NCI-H146 (cell line): ENCODE data around the gene KRT36.
A peak's percentile ranks its signal among the peaks of the same experiment; 100 is the strongest.

Source experiments
- DNase-seq: peaks from one replicate; lab custom pipeline; 2025; lab: John Stamatoyannopoulos, UW

Gene KRT36

DNA sequence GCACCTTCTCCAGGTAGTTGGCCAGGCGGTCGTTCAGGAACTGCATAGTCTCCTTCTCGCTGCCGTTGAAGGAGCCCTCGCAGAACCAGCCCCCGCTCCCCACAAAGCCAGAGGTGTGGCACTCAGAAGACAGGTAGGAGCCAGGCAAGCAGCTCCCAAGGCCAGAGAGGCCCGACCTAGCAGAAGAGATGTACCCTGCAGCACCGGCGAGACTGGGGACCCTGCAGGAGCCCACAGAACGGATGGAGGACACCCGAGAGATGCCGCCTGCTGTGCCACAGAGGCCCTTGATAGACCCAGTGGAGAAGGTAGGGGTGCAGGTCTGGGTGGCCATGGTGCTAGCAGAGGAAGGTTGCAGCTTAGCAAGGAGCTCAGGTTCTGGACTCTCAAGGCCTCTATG, at the start of gene KRT36:
Gene KRT36, minus strand, starts transcription at position 380 of the 400 bp plus-strand sequence. Its CDS starts 46 bp downstream, at position 334.
- no peak for DNase-seq

DNA sequence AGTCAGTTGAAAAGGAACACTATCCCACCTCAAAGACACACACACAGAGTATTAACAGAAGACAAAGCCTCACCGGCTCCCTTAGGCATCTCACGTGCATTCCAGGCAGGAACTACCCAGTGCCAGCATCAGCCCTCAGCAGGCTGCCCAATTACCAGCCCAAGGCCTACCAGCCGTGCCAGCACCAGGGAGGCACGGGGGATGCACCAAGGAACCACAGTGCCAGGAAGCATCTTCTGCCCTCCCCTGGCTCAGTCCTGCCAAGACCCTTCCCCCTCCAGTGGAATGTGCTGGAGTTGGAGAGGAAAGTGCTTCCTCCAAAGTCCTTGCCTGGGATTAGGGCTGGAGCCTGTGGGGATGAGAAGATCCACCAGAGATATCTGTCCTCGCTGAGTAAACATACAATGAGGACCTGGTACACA, 49.4 kb upstream of the KRT36 start:
- peak; percentile 21 for DNase-seq

DNA sequence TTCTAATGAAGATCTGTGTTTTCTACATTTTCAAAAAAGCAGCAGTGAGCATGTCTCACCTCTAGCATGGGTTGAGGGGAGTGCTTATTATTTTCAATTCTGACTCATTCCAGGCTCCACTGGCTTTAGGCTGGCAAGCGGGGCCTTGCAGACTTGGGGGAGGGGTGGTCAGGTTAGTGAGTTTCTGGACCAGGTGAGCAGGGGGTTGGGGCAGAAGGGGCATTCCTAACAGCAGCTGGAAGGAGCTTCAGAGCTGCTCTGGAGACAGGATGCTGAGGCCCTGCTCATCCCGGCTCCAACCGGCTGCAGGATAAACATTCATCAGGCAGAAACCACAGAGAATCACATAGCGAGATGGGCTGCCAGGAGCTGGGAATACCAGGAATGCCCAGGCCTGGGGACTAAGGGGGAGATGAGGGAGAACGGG, 48.9 kb upstream of the KRT36 start:
- peak; percentile 12 for DNase-seq

- DNase-seq = no peak
Observed at GRCh38 chr17:41537990-41538389, 48.3 kb upstream of the KRT36 start.

- DNase-seq = no peak
Observed at GRCh38 chr17:41537614-41537954, 47.9 kb upstream of the KRT36 start.

- no peak for DNase-seq
Observed at GRCh38 chr17:41536741-41537613, 47.3 kb upstream of the KRT36 start.

DNA sequence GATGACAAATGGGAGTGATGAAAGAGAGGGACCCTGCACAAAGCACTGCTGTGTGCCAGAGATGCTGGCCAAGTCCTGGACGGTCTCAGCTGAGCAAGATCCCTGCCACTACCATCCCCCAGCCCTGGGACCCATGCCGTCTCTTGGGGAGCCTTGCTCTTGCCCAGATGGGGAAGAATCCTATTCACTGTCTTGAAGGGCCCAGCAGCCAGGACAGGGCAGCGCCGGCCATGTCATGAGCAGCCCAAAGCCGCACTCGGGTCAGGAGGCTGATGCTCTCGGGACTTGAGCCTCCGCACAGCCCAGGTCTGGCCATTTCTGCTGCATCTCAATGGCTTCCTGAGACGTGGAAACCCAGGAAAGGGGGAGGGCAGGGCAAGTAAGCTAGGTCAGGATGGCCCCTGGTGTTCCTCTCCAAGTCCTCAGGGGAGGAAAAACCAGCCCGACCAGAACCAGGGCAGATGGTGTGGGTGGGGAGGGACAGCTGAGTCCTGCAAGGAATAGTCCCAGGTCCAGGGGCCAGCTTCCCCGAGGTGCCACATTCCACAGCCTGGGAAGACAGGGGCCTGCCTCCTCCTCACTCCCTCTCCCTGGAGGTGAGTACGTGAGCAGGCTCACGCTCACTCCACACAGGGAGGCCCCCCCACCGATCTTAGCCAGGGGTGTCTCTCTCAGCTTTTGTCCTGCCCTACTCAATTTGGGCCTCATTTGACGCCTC, 46.2 kb upstream of the KRT36 start:
- DNase-seq = no peak

DNA sequence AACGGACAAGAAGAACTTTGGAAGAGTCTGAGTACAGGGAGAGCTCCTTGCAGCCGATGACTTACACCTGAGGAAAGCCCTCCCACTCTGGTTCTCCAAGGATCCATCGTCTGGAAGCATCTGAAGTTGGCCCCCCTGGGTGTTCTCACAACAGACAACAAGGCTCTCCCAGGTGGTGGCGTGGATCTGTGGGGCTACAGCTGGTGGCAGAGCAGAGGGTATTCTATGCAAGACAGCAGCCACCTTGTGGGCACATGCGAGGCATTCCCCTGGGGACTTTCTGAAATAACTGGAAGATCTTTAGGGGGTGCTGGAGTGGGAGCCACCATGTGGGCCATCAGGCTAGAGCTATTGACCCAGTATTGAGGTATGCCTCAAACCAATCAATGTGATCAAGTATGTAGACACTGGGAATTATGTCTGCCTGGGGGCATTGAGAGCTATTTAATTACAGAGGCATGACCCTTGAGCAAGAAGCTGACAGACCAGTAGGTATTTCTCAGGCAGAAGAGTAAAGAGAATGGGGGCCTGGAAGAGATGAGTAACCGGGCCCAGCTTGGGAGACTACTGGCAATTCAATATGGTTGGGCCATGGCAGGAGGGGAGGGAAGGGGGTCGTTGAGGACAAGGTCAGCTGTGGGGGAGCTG, 45.3 kb upstream of the KRT36 start:
- DNase-seq = no peak

DNA sequence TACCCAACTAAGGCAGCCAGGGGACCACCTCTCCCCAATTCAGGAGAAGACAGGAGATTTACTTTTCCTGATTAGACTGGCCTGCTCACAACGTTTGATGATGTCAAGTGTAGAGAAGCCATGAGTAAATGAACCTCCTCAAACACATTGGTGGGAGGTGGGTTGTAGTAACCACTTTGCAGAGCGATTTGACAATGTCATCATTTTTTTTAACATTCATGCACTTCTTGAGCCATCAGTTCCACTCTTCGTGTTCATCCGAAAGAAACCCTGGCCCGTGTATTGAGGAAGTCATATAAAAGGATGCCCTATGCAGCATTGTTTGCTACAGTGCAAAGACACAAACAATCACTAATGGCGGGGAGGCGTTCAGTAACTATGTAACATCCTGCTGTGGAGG, 43.9 kb upstream of the KRT36 start:
- no peak for DNase-seq

DNA sequence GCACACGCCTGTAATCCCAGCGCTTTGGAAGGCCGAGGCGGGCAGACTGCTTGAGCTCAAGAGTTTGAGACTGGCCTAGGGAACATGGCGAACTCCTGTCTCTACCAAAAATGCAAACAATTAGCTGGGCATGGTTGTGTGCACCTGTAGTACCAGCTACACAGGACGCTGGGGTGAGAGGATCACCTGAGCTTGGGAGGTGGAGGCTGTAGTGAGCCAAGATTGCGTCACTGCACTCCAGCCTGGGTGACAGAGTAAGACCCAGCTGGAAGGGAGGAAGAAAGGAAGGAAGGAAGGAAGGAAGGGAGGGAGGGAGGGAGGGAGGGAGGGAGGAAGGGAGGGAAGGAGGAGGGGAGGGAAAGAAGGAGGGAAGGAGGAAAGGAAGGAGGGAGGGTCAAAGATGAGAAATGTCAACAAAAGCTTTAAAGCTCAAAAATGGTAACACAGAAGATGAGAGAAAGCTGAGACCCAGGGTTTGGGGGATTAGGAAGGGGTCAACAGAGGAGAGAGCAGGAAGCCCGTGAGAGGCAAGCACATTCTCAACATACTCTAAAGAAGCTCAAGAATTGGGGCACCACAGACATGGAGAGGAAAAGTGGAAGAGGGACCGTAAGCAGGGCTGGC, 43.3 kb upstream of the KRT36 start:
- DNase-seq = no peak

DNA sequence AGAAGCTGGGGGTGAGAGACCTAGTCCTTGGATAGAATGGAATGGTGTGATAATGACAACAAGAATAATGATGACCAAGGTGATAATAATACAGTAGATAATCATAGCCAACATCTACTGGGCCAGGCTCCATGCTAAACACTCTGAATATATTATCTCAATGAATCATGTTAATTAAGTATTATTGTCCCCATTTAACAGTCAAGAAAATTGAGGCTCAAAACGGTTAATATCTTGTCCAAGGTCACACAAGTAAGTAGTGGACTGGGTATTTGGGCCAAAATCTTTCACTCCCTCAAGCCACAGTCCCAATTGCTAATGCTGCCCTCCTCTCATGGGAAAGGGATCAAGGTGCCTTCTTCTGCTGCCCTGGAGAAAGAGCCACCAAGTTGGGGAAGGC, 42.3 kb upstream of the KRT36 start:
- DNase-seq = no peak

DNA sequence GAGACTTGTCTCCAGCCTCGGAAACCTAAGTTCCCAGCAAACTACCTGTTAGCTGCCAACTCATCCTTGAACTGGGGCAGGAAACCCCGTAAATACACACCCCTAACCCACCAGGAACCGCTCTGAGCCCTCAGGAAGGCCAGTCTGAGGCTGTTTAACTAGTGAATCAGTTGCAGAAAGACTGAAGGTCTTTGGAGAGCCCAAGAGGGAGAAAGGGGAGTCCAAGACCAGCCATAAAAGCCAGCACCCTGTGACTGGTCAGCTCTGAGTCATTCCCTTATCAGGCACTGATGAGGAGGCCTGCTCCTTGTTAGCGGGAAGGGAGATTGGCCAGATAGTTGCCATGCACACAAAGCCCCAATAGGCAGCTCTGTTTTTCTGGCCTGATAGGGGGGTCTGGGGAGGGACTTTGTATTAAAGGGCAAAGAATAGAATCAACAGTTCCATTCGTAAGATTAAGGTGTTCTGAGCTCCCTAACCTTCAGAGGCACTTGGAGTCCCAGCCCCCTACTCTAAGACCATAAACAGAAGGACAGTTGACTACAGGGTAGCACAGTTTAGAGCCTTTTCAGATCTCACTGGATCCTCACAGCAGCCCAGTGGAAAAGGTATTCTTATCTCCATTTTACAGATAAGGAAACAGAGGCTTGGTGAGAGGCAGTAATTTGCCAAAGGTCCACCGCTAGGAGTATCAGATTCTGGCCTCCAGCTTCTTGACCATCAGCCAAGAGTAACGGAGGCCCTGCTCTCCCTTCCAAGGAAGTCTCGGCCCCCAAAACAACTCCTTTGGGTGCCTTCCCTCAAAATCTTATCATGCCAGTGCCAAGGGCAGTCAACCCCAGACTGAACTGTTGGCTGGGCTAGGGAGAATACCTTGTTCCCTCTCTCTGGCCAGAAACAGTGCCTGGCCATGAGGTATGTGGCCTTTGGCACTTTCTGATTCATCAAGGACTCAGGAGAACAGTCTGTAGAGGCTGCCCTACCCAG, 40.6 kb upstream of the KRT36 start:
- peak; percentile 38 for DNase-seq

DNA sequence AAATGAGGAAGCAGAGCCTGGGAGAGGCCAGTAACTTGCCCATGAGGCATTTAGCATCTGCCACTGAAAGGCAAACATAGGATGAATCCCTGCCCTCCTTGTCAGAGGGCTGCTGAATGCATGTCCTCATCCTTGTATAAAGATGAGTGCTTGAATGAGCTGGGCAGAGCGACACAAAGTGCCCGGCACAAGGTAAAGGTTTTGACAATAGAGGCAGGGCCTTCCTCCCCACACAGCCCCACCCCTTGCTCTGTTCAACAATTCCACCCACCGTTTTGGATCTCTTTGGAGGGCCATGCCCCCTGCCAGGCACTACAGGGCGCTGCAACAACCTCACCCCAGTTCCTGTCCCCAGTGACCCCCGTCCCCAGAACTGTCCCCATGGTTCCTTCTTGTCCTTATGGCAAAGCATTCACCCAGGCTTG, 39.8 kb upstream of the KRT36 start:
- DNase-seq = peak; percentile 43

DNA sequence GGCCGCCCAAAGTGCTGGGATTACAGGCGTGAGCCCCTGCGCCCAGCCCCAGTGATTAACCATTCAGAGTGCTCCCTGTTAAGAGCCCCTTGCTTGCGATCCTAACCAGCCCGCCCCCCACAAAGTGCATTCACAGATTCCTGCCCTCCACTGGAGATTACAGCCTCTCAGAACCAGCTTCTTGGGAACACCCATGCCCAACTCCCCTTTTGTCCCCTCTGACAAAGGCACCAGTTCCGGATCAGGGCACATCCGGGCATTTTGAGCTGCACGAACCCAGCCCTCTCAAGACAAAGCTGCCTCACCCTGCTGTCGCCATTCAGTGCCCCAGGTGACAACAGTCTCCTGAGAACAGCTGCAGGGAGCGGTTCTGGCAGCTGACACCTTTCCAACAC, 39.2 kb upstream of the KRT36 start:
- peak; percentile 74 for DNase-seq

- DNase-seq = peak; percentile 65
Observed at GRCh38 chr17:41527063-41528023, 37.6 kb upstream of the KRT36 start.

DNA sequence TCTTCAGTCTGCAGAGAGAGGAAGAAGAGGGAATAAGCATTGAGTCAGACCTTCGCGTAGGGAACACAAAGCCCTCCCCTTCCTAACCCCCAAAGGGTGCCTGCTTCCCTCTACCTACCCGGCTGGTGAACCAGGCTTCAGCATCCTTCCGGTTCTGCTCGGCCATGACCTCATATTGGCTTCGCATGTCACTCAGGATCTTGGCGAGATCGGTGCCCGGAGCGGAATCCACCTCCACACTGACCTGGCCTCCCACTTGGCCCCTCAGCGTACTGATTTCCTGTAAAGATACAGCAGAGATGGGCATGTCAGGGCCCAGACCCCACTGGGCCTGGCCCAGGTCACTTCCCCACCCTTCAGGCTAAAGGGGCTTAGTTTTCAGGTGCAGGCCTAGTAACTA, 34.6 kb upstream of the KRT36 start:
- no peak for DNase-seq

GRCh38 chr17:41523787-41524186, 34.1 kb upstream of the KRT36 start:
- DNase-seq = no peak

DNA sequence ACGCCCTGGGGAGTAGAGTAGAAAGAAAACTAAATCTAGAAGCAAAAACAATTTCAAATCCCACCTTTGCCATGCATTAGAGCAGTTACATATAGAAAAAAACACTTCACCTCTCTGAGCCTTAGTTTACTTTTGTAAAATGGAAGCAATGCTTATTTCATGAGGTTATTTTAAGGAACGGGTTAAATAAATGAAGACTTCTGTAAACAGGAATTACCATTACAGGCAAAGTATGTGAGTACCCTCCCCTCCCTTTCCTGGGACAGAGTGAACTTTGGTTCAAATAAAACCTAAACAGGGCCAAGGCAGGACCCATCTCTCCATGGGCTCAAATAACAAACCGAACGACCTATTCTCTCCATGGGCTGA, 33.5 kb upstream of the KRT36 start:
- no peak for DNase-seq

- DNase-seq = no peak
Observed at GRCh38 chr17:41522301-41523224, 32.9 kb upstream of the KRT36 start.
